NCI-H146 (cell line): Measurements from ENCODE around the gene PLCG2.
"Not testable (repeated sequence)": the region's sequence is repeated elsewhere in the genome, so short reads cannot be mapped to it uniquely, and the experiment has no call there.

Experiments
- DNase-seq: peaks from one replicate; lab custom pipeline; 2025; lab: John Stamatoyannopoulos, UW

PLCG2 gene

GRCh38 chr16:81754858-81755257, 24.2 kb upstream of the PLCG2 start:
- no peak for DNase-seq

- DNase-seq: no peak
Observed at GRCh38 chr16:81755915-81756614, 23.0 kb upstream of the PLCG2 start.

GRCh38 chr16:81756615-81757356, 22.3 kb upstream of the PLCG2 start:
- no peak for DNase-seq

GRCh38 chr16:81758376-81758775, 20.7 kb upstream of the PLCG2 start:
- DNase-seq: no peak

GRCh38 chr16:81762322-81762721, 16.8 kb upstream of the PLCG2 start:
- DNase-seq: not testable (repeated sequence)

- no peak for DNase-seq
Observed at GRCh38 chr16:81765111-81765919, 13.8 kb upstream of the PLCG2 start.

GRCh38 chr16:81765969-81766368, 13.1 kb upstream of the PLCG2 start:
- no peak for DNase-seq

- peak; percentile 30 for DNase-seq
Observed at GRCh38 chr16:81767987-81768592, 11.0 kb upstream of the PLCG2 start.

GRCh38 chr16:81770008-81770407, 9.1 kb upstream of the PLCG2 start:
- no peak for DNase-seq

- no peak for DNase-seq
Observed at GRCh38 chr16:81774348-81774747, 4.7 kb upstream of the PLCG2 start.

GRCh38 chr16:81775570-81775969, 3.5 kb upstream of the PLCG2 start:
- no peak for DNase-seq

GRCh38 chr16:81778231-81778630, 860 bp upstream of the PLCG2 start:
- DNase-seq: no peak

GRCh38 chr16:81779536-81780320, 637 bp downstream of the PLCG2 start:
- no peak for DNase-seq

GRCh38 chr16:81780350-81780749, 1.3 kb downstream of the PLCG2 start:
- no peak for DNase-seq

GRCh38 chr16:81782236-81782635, 3.1 kb downstream of the PLCG2 start:
- DNase-seq: no peak

GRCh38 chr16:81784072-81784795, 5.1 kb downstream of the PLCG2 start:
- peak; percentile 17 for DNase-seq

GRCh38 chr16:81785138-81785924, 6.2 kb downstream of the PLCG2 start:
- DNase-seq: no peak

GRCh38 chr16:81786321-81786720, 7.2 kb downstream of the PLCG2 start:
- DNase-seq: no peak

- no peak for DNase-seq
Observed at GRCh38 chr16:81786868-81787267, 7.8 kb downstream of the PLCG2 start.

- DNase-seq: no peak
Observed at GRCh38 chr16:81787659-81788058, 8.6 kb downstream of the PLCG2 start.
